Smooth muscle cell (in vitro differentiated cells): ENCODE data around the gene ATP8B4. TPM values are rescaled to one million over a fixed set of nuclear protein-coding genes. Genes with fewer than 3 reads are reported as not detected.

ENCODE experiments used
- DNase-seq: peaks from one replicate; lab custom pipeline; 2025; ENCODE audit not compliant: unreplicated experiment; lab: John Stamatoyannopoulos, UW
- H2AFZ ChIP-seq: fragments of 200-600 bp; sonication (generic); 2 replicates; pipeline ENCODE4 v1.6.0; 2016; ENCODE audit warnings: antibody characterized with exemption, low read depth, mild to moderate bottlenecking
- H3F3A ChIP-seq: fragments of 200-600 bp; sonication (generic); 2 replicates; pipeline ENCODE4 v1.6.0; 2017; ENCODE audit warnings: antibody characterized with exemption, low read depth
- H3K27ac ChIP-seq: fragments of 200-600 bp; sonication (generic); 2 replicates; pipeline ENCODE4 v1.5.1; 2016; ENCODE audit warnings: low read depth, mild to moderate bottlenecking
- H3K27me3 ChIP-seq: fragments of 200-600 bp; sonication (generic); 2 replicates; pipeline ENCODE4 v1.6.1; 2016; ENCODE audit warnings: low read depth, mild to moderate bottlenecking
- H3K36me3 ChIP-seq: fragments of 200-600 bp; sonication (generic); 2 replicates; pipeline ENCODE4 v1.5.1; 2016; ENCODE audit warnings: low read depth
- H3K4me1 ChIP-seq: fragments of 200-600 bp; sonication (generic); 2 replicates; pipeline ENCODE4 v1.5.1; 2016; ENCODE audit warnings: low read depth
- H3K4me2 ChIP-seq: fragments of 200-600 bp; sonication (generic); 2 replicates; pipeline ENCODE4 v1.6.0; 2016; ENCODE audit warnings: mild to moderate bottlenecking
- H3K4me3 ChIP-seq: fragments of 200-600 bp; sonication (generic); 2 replicates; pipeline ENCODE4 v1.5.1; 2016; ENCODE audit warnings: mild to moderate bottlenecking
- H3K79me2 ChIP-seq: fragments of 200-600 bp; sonication (generic); 2 replicates; pipeline ENCODE4 v1.6.0; 2016; ENCODE audit warnings: low read depth, mild to moderate bottlenecking
- H3K9ac ChIP-seq: fragments of 200-600 bp; sonication (generic); 2 replicates; pipeline ENCODE4 v1.6.0; 2016; ENCODE audit warnings: low read depth
- H3K9me3 ChIP-seq: fragments of 200-600 bp; sonication (generic); replicated peaks from 2 replicates; pipeline ENCODE4 v1.5.1; 2016; ENCODE audit warnings: low read depth
- H4K20me1 ChIP-seq: fragments of 200-600 bp; sonication (generic); 2 replicates; pipeline ENCODE4 v1.6.0; 2016; ENCODE audit warnings: low read depth
- CTCF ChIP-seq: fragments of 200-600 bp; sonication (generic); IDR thresholded peaks from 2 replicates; pipeline ENCODE4 v1.5.1; 2017; ENCODE audit warnings: borderline replicate concordance, mild to moderate bottlenecking, antibody characterized with exemption; ENCODE audit not compliant: insufficient read depth, poor library complexity, severe bottlenecking
- WGBS: methylation state at CpG from one replicate; pipeline ENCODE4 v1.1.7; 2016; ENCODE audit warnings: low lambda C conversion rate; 5-methylcytosine and 5-hydroxymethylcytosine counted together
- polyA plus RNA-seq: library from polyadenylated mRNA; unstranded; fragments of >200 nt; fragmentation: Nextera tagmentation; extraction: Ambion mirVana; gene quantifications from 2 replicates; pipeline ENCODE4 v1.2.1, GENCODE V29; 2016
- total RNA-seq: library from RNA; depleted of rRNA; stranded (reverse); fragments of >200 nt; gene quantifications from 2 replicates; pipeline ENCODE4 v1.2.3, GENCODE V29; 2014

The ATP8B4 gene
- total and polyA plus RNA-seq, 2 experiments from 2014 or later: 21.7 to 60.5 TPM

DNA sequence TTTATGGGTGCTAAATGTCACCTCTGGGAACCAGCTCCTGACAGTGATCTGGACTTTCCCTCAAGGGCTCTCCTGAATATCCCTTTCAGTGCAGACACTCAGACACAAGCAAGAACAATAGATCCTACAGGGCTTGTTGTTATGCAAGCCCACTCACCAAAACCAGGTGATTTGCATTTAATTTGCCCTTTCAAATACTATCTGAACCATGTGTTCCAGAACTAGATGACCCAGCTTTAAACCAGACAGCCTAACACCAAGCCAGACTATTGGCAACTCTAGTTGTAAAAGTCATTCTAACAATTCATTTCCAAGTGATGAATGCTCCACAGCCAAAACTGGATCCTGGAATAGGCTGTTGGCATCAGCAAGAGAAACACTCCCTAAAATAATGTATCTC, 5.6 kb upstream of the ATP8B4 start:
- Histone ChIP-seq H3K9me3 (no peaks in the 10 kb centered on the region), H3K9ac (no peak overlapping the region), H3K79me2 (no peaks in the 10 kb centered on the region), H3F3A (no peaks in the 10 kb centered on the region), H3K4me3 (no peak overlapping the region), H3K4me1 (peaks cover 4% of the 10 kb centered on the region), H3K27ac (no peak overlapping the region), H3K36me3 (no peaks in the 10 kb centered on the region), H3K27me3 (no peaks in the 10 kb centered on the region), H3K4me2 (no peak overlapping the region), H4K20me1 (no peaks in the 10 kb centered on the region), H2AFZ (no peak overlapping the region)
- no peak for TF ChIP-seq CTCF
- no peak for DNase-seq

GRCh38 chr15:50123861-50124557, 5.0 kb upstream of the ATP8B4 start:
- no peaks in the 10 kb centered on the region for H3F3A ChIP-seq
- WGBS: 93% methylated on average over 4 of the region's 4 CpGs
- H3K36me3 ChIP-seq: no peaks in the 10 kb centered on the region
- no peaks in the 10 kb centered on the region for H3K27me3 ChIP-seq
- H3K9ac ChIP-seq: no peak overlapping the region
- TF ChIP-seq CTCF: no peak
- H3K27ac ChIP-seq: no peak overlapping the region
- no peak overlapping the region for H3K4me3 ChIP-seq
- peaks cover 9% of the 10 kb centered on the region for H3K4me1 ChIP-seq
- no peaks in the 10 kb centered on the region for H3K79me2 ChIP-seq
- H4K20me1 ChIP-seq: no peaks in the 10 kb centered on the region
- H2AFZ ChIP-seq: no peak overlapping the region
- no peaks in the 10 kb centered on the region for H3K9me3 ChIP-seq
- no peak for DNase-seq
- no peak overlapping the region for H3K4me2 ChIP-seq

- H3K9ac ChIP-seq: no peak overlapping the region
- H3K36me3 ChIP-seq: no peaks in the 10 kb centered on the region
- H3K4me1 ChIP-seq: peaks cover 17% of the 10 kb centered on the region
- no peak for TF ChIP-seq CTCF
- no peaks in the 10 kb centered on the region for H3K79me2 ChIP-seq
- H3F3A ChIP-seq: no peaks in the 10 kb centered on the region
- H3K27me3 ChIP-seq: no peaks in the 10 kb centered on the region
- H3K4me2 ChIP-seq: no peak overlapping the region
- H2AFZ ChIP-seq: no peak overlapping the region
- no peaks in the 10 kb centered on the region for H3K9me3 ChIP-seq
- no peak overlapping the region for H3K27ac ChIP-seq
- H4K20me1 ChIP-seq: no peaks in the 10 kb centered on the region
- H3K4me3 ChIP-seq: no peak overlapping the region
- no peak for DNase-seq
Observed at GRCh38 chr15:50120729-50121128, 1.7 kb upstream of the ATP8B4 start.

- H3K4me3 ChIP-seq: no peak overlapping the region
- H3K79me2 ChIP-seq: no peaks in the 10 kb centered on the region
- no peak overlapping the region for H3K27ac ChIP-seq
- no peak overlapping the region for H3K4me2 ChIP-seq
- H3K4me1 ChIP-seq: peaks cover 17% of the 10 kb centered on the region
- H3K27me3 ChIP-seq: no peaks in the 10 kb centered on the region
- no peak overlapping the region for H2AFZ ChIP-seq
- no peaks in the 10 kb centered on the region for H3K36me3 ChIP-seq
- H3K9ac ChIP-seq: no peak overlapping the region
- H4K20me1 ChIP-seq: no peaks in the 10 kb centered on the region
- H3K9me3 ChIP-seq: no peaks in the 10 kb centered on the region
- TF ChIP-seq CTCF: no peak
- H3F3A ChIP-seq: no peaks in the 10 kb centered on the region
- no peak for DNase-seq
Observed at GRCh38 chr15:50117431-50118027, 1.5 kb downstream of the ATP8B4 start.
